IMR-90 (cell line): ENCODE results near the gene SMC1A.

Experiments used
- CEBPB ChIP-seq: IDR thresholded peaks from 2 replicates; pipeline ENCODE4 v1.6.1; 2012; ENCODE audit warnings: low read depth, low read length, improper control_type of control experiment
- ELK1 ChIP-seq: fragments of 150-350 bp; IDR thresholded peaks from 2 replicates; pipeline ENCODE4 v1.6.1; 2016; ENCODE audit warnings: low read depth, mild to moderate bottlenecking, low read length, moderate library complexity, borderline replicate concordance
- NFE2L2 ChIP-seq: fragments of 150-350 bp; IDR thresholded peaks from 2 replicates; pipeline ENCODE4 v1.6.1; 2016; ENCODE audit warnings: low read depth, mild to moderate bottlenecking, low read length
- POLR2A ChIP-seq: IDR thresholded peaks from 2 replicates; pipeline ENCODE4 v1.6.1; 2012; ENCODE audit warnings: mild to moderate bottlenecking, low read depth, low read length
- RAD21 ChIP-seq: IDR thresholded peaks from 2 replicates; pipeline ENCODE4 v1.6.1; 2012; ENCODE audit warnings: low read length, improper control_type of control experiment
- TF ChIP-seq, protein P1 (sequence below): conservative IDR thresholded peaks from 2 replicates; pipeline ENCODE4 v1.5.1; 2012; ENCODE audit warnings: mild to moderate bottlenecking, low read depth, low read length, improper control_type of control experiment

- no peak for TF ChIP-seq ELK1
- TF ChIP-seq, protein P1, sequence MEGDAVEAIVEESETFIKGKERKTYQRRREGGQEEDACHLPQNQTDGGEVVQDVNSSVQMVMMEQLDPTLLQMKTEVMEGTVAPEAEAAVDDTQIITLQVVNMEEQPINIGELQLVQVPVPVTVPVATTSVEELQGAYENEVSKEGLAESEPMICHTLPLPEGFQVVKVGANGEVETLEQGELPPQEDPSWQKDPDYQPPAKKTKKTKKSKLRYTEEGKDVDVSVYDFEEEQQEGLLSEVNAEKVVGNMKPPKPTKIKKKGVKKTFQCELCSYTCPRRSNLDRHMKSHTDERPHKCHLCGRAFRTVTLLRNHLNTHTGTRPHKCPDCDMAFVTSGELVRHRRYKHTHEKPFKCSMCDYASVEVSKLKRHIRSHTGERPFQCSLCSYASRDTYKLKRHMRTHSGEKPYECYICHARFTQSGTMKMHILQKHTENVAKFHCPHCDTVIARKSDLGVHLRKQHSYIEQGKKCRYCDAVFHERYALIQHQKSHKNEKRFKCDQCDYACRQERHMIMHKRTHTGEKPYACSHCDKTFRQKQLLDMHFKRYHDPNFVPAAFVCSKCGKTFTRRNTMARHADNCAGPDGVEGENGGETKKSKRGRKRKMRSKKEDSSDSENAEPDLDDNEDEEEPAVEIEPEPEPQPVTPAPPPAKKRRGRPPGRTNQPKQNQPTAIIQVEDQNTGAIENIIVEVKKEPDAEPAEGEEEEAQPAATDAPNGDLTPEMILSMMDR, result no peak
- TF ChIP-seq CEBPB, result no peak
- TF ChIP-seq POLR2A, result no peak
- no peak for TF ChIP-seq RAD21
- TF ChIP-seq NFE2L2, result no peak
These were observed 97.7 kb downstream of the SMC1A start for GRCh38 chrX:53324803-53325202.
